Activated CD4-positive, alpha-beta T cell treated with anti-CD3 and anti-CD28 coated beads for 36 hours (primary cell): ENCODE data around the gene RPA3. TPM values are rescaled to one million over a fixed set of nuclear protein-coding genes. Genes with fewer than 3 reads are reported as not detected.
A peak's percentile ranks its signal among the peaks of the same experiment; 100 is the strongest.
"Not testable (repeated sequence)": the region's sequence is repeated elsewhere in the genome, so short reads cannot be mapped to it uniquely, and the experiment has no call there.

ENCODE experiments used
- ATAC-seq: fragments of 200-7000 bp; cut with Tn5 transposase; one replicate; pipeline ENCODE4 v1.10.0; 2021; ENCODE audit warnings: mild to moderate bottlenecking, moderate library complexity
- CTCF ChIA-PET: fragments of 350-600 bp; sonication (Branson Sonifier 250); formaldehyde crosslinking; loops from one replicate; lab custom pipeline; 2021; ENCODE audit warnings: antibody characterized with exemption; lab: Charles Lee
- POLR2A ChIA-PET: fragments of 350-600 bp; sonication (Branson Sonifier 250); formaldehyde crosslinking; loops from one replicate; lab custom pipeline; 2021; ENCODE audit warnings: antibody characterized with exemption, inconsistent platforms; lab: Charles Lee
- DNase-seq: peaks from one replicate; pipeline ENCODE4 v3.0.0-alpha.2; 2020
- H3K27ac Mint-ChIP-seq: one replicate; pipeline ENCODE4 v1.8.0; 2021; ENCODE audit warnings: mixed read lengths
- H3K27me3 Mint-ChIP-seq: one replicate; pipeline ENCODE4 v1.8.0; 2021; ENCODE audit warnings: mixed read lengths
- H3K36me3 Mint-ChIP-seq: one replicate; pipeline ENCODE4 v1.8.0; 2021; ENCODE audit warnings: low read depth, mixed read lengths
- H3K4me1 Mint-ChIP-seq: one replicate; pipeline ENCODE4 v1.8.0; 2021; ENCODE audit warnings: mixed read lengths
- H3K4me3 Mint-ChIP-seq: one replicate; pipeline ENCODE4 v1.8.0; 2021; ENCODE audit warnings: mild to moderate bottlenecking, moderate library complexity, mixed read lengths
- H3K9me3 Mint-ChIP-seq: one replicate; pipeline ENCODE4 v1.8.0; 2021; ENCODE audit warnings: low read depth, mixed read lengths
- intact Hi-C, 2 experiments: fragments of 100-400 bp; cut with DNase I in 1 of 2; cut with micrococcal nuclease in 1 of 2; formaldehyde crosslinking; loops; one replicate each; pipeline versions ENCODE4 v1.14.2 to v1.15.1; 2022 to 2024; cut with DNase I, micrococcal nuclease
- total RNA-seq, 2 experiments: library from RNA; stranded (reverse); gene quantifications; one replicate each; pipeline ENCODE4 v1.2.3, GENCODE V29; 2021

The RPA3 gene
- total RNA-seq, 2 experiments from 2014 or later = 109 to 181 TPM

DNA sequence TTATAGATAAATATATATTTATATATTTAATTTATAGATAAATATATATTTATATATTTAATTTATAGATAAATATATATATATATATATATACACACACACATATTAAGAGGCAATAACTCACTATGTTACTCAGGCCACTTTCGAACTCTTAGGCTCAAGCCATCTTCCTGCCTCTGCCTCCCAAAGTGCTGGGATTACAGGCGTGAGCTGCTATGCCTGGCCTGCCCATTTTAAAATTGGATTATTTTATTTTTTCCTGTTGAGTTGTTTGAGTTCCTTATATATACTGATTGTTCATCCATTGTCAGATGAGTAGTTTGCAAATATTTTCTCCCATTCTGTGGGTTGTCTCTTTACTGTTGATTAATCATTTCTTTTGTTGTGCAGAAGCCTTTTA is 38.8 kb downstream of the RPA3 start:
- H3K27me3 Mint-ChIP-seq, ATAC-seq, H3K9me3 Mint-ChIP-seq, DNase-seq, H3K4me3 Mint-ChIP-seq, H3K27ac Mint-ChIP-seq: not testable (repeated sequence)
- Mint-ChIP-seq H3K4me1 (peaks cover 31% of the 10 kb centered on the region), H3K36me3 (peaks cover 20% of the 10 kb centered on the region)
- intact Hi-C loops = loop anchor here (2.0 kb wide), 3 partner anchors 361 to 617 kb away; no protein-coding TSS in a partner anchor
- CTCF ChIA-PET = interaction anchor here (0.8 to 3.7 kb wide), 5 partner anchors 12 to 510 kb away, joined by 3 to 46 read pairs (median 10); no protein-coding TSS in a partner anchor
- POLR2A ChIA-PET = interaction anchor here (0.6 kb wide), 1 partner anchor 39 kb away, joined by 3 read pairs; the partner anchor contains the start of gene UMAD1

DNA sequence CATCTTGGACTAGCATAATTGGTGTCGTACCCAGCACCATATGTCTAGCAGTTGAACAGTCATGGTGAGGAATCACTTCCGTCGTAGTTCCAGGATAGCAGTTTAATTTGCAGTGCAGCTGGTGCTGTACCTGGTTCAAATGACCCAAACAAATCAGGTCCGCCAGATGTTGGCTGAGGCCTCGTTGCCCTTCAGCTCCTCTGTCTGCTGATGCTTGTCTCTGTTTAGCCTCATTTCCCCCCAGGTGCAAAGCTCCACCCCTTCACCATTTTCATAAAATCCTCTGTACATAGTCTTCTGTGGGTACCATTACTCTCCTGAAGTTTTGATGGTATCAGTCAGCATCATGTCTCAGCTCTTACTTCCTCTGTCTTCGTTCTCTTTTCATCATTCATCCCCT is 42.7 kb downstream of the RPA3 start:
- H3K4me1 Mint-ChIP-seq = peaks cover 45% of the 10 kb centered on the region
- H3K9me3 Mint-ChIP-seq = peaks cover 10% of the 10 kb centered on the region
- no peaks in the 10 kb centered on the region for H3K27me3 Mint-ChIP-seq
- ATAC-seq = no peak
- CTCF ChIA-PET = interaction anchor here (0.6 to 1.3 kb wide), 3 partner anchors 11 to 514 kb away, joined by 3 to 5 read pairs (median 3); no protein-coding TSS in a partner anchor
- H3K27ac Mint-ChIP-seq = no peak overlapping the region
- POLR2A ChIA-PET = no interaction called here
- H3K4me3 Mint-ChIP-seq = no peak overlapping the region
- DNase-seq = no peak
- H3K36me3 Mint-ChIP-seq = peaks cover 44% of the 10 kb centered on the region
- intact Hi-C loops = no loop called here

DNA sequence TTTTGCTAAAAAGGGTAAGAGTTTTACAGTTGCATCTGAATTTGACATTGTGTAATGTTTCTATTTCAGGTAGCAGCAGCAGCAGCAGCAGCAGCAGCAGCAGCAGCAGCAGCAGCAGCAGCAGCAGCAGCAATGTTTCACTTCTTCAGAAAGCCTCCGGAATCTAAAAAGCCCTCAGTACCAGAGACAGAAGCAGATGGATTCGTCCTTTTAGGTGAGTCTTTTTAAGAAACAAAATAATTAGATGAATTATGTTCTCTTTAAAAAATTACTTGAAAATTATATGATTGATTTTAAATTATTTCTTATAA is 45.2 kb downstream of the RPA3 start:
- peak; percentile 8 for ATAC-seq
- H3K4me3 Mint-ChIP-seq = peak overlapping the region; percentile 57

DNA sequence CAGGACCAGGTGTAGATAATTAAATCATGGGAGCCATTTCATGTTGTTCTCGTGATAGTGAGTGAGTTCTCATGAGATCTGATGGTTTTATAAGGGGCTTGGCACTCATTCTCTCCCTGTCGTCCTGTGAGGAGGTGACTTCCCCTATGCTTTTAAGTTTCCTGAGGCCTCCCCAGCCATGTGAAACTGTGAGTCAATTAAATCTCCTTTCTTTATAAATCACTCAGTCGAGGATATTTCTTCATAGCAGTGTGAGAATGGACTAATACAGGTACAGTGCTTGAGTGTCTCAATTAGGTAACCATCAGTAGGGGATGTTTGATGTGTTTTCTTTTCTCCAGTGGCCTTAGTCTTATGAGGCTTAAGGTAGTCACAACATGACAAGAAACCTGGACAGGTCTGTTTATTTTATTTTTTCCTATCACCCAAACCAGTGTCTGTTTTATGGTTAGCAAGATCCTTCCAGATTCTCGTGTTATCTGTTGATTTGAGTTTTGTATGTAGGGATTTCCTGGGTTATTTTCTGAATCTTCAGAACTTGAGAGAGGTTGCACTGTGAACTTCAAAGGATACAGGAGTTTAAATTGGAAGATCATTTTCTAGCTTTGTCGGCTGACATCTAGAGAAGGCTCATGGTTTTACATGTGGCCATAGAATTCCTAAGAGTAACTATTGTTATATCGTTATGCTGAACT is 45.7 kb downstream of the RPA3 start:
- Mint-ChIP-seq H3K4me3 (peak overlapping the region; percentile 57), H3K9me3 (peaks cover 22% of the 10 kb centered on the region), H3K4me1 (peaks cover 42% of the 10 kb centered on the region), H3K27ac (peak overlapping the region; percentile 85), H3K27me3 (no peaks in the 10 kb centered on the region), H3K36me3 (peaks cover 49% of the 10 kb centered on the region)
- ChIA-PET POLR2A (no interaction called here), CTCF (no interaction called here)
- intact Hi-C loops = loop anchor here in 1 of 2 experiments (1.0 kb wide), 1 partner anchor 32 kb away; the partner anchor contains the start of gene UMAD1
- DNase-seq (peak; percentile 52), ATAC-seq (peak; percentile 92)

More for the DNA sequence above, 45.2 kb downstream of the RPA3 start:
- CTCF ChIA-PET = no interaction called here
- H3K9me3 Mint-ChIP-seq = peaks cover 25% of the 10 kb centered on the region
- no peaks in the 10 kb centered on the region for H3K27me3 Mint-ChIP-seq
- H3K36me3 Mint-ChIP-seq = peaks cover 54% of the 10 kb centered on the region
- DNase-seq = no peak
- H3K4me1 Mint-ChIP-seq = peaks cover 42% of the 10 kb centered on the region
- POLR2A ChIA-PET = no interaction called here
- H3K27ac Mint-ChIP-seq = peak overlapping the region; percentile 85
- intact Hi-C loops = no loop called here

GRCh38 chr7:7671361-7671760 is 47.0 kb downstream of the RPA3 start:
- peaks cover 45% of the 10 kb centered on the region for H3K36me3 Mint-ChIP-seq
- peak overlapping the region; percentile 29 for H3K4me3 Mint-ChIP-seq
- no peak for DNase-seq
- intact Hi-C loops = loop anchor here in 1 of 2 experiments (1.0 kb wide), 1 partner anchor 31 kb away; the partner anchor contains the start of gene UMAD1
- peaks cover 42% of the 10 kb centered on the region for H3K4me1 Mint-ChIP-seq
- no peaks in the 10 kb centered on the region for H3K27me3 Mint-ChIP-seq
- peak overlapping the region; percentile 85 for H3K27ac Mint-ChIP-seq
- no peak for ATAC-seq
- POLR2A ChIA-PET = no interaction called here
- CTCF ChIA-PET = interaction anchor here (1.1 to 2.6 kb wide), 4 partner anchors 9 to 29 kb away, joined by 3 to 11 read pairs (median 5); no protein-coding TSS in a partner anchor
- H3K9me3 Mint-ChIP-seq = peaks cover 22% of the 10 kb centered on the region

DNA sequence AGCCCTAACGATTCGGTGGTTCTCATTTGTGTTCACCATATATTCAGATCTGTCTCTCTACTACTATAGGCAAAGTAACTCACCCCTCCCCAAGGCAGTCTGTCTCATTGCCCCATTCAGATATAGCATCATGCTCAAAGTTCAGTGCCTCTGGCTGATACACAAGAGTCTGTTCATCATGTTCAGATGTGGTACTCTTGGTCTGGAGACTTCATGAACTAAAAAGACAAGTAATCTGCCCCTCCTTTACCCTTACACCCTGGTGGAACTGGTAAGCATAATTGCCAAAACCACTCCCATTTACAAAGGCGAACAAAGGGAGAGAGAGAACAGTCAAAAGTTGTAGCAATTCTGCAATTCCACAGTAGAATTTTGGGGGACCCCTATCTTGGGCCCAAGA is 47.9 kb downstream of the RPA3 start:
- DNase-seq = no peak
- ATAC-seq = no peak
- H3K36me3 Mint-ChIP-seq = peaks cover 38% of the 10 kb centered on the region
- ChIA-PET CTCF (interaction anchor here (1.4 to 2.6 kb wide), 3 partner anchors 8 to 28 kb away, joined by 3 to 11 read pairs (median 5); no protein-coding TSS in a partner anchor), POLR2A (interaction anchor here (0.6 kb wide), 1 partner anchor 66 kb away, joined by 3 read pairs; no protein-coding TSS in a partner anchor)
- no peak overlapping the region for H3K4me3 Mint-ChIP-seq
- no peak overlapping the region for H3K27ac Mint-ChIP-seq
- H3K4me1 Mint-ChIP-seq = peaks cover 38% of the 10 kb centered on the region
- peaks cover 22% of the 10 kb centered on the region for H3K9me3 Mint-ChIP-seq
- intact Hi-C loops = no loop called here
- H3K27me3 Mint-ChIP-seq = no peaks in the 10 kb centered on the region

GRCh38 chr7:7668706-7669105 is 49.7 kb downstream of the RPA3 start:
- ATAC-seq (no peak), DNase-seq (no peak)
- POLR2A ChIA-PET = no interaction called here
- no peak overlapping the region for H3K27ac Mint-ChIP-seq
- H3K4me1 Mint-ChIP-seq = peaks cover 40% of the 10 kb centered on the region
- no peak overlapping the region for H3K4me3 Mint-ChIP-seq
- H3K9me3 Mint-ChIP-seq = peaks cover 22% of the 10 kb centered on the region
- CTCF ChIA-PET = interaction anchor here (1.2 kb wide), 1 partner anchor 16 kb away, joined by 5 read pairs; no protein-coding TSS in a partner anchor
- peaks cover 29% of the 10 kb centered on the region for H3K36me3 Mint-ChIP-seq
- intact Hi-C loops = no loop called here
- H3K27me3 Mint-ChIP-seq = no peaks in the 10 kb centered on the region

DNA sequence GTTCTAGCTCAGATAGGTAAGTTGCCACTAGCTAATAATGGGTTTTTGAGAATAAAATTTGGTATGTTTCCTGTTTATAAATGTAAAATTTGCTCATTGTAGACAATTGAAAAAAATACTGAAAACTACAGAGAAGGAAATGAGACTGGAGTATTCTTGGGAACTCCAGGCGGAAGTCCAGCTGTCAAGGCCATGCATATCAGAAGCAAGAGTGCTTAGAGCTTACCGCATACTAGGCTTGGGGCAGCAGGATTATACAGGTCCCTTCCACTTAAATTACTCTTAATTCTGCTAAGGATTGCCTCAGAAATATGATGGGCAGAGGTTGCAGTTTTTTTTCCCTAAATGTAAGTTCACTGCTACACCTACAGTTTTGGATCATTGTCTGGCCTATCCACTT is 51.2 kb downstream of the RPA3 start:
- no peak for ATAC-seq
- ChIA-PET CTCF (interaction anchor here (0.5 to 1.2 kb wide), 3 partner anchors 14 to 106 kb away, joined by 3 to 4 read pairs (median 3); no protein-coding TSS in a partner anchor), POLR2A (interaction anchor here (0.6 kb wide), 1 partner anchor 112 kb away, joined by 4 read pairs; no protein-coding TSS in a partner anchor)
- peaks cover 35% of the 10 kb centered on the region for H3K4me1 Mint-ChIP-seq
- no peak overlapping the region for H3K27ac Mint-ChIP-seq
- H3K4me3 Mint-ChIP-seq = no peak overlapping the region
- intact Hi-C loops = no loop called here
- peaks cover 18% of the 10 kb centered on the region for H3K9me3 Mint-ChIP-seq
- H3K27me3 Mint-ChIP-seq = no peaks in the 10 kb centered on the region
- H3K36me3 Mint-ChIP-seq = peaks cover 17% of the 10 kb centered on the region
- DNase-seq = no peak

GRCh38 chr7:7665031-7665430 is 53.4 kb downstream of the RPA3 start:
- ATAC-seq (no peak), DNase-seq (no peak)
- no peak overlapping the region for H3K27ac Mint-ChIP-seq
- H3K4me3 Mint-ChIP-seq = no peak overlapping the region
- ChIA-PET POLR2A (no interaction called here), CTCF (no interaction called here)
- peaks cover 9% of the 10 kb centered on the region for H3K9me3 Mint-ChIP-seq
- peaks cover 24% of the 10 kb centered on the region for H3K4me1 Mint-ChIP-seq
- intact Hi-C loops = no loop called here
- no peaks in the 10 kb centered on the region for H3K27me3 Mint-ChIP-seq
- peaks cover 7% of the 10 kb centered on the region for H3K36me3 Mint-ChIP-seq

- ChIA-PET POLR2A (no interaction called here), CTCF (no interaction called here)
- Mint-ChIP-seq H3K27me3 (no peaks in the 10 kb centered on the region), H3K4me3 (no peak overlapping the region), H3K36me3 (peaks cover 10% of the 10 kb centered on the region), H3K9me3 (peaks cover 9% of the 10 kb centered on the region), H3K27ac (no peak overlapping the region), H3K4me1 (peaks cover 30% of the 10 kb centered on the region)
- DNase-seq (no peak), ATAC-seq (no peak)
- intact Hi-C loops = no loop called here
Observed at GRCh38 chr7:7664291-7664690, 54.1 kb downstream of the RPA3 start.

DNA sequence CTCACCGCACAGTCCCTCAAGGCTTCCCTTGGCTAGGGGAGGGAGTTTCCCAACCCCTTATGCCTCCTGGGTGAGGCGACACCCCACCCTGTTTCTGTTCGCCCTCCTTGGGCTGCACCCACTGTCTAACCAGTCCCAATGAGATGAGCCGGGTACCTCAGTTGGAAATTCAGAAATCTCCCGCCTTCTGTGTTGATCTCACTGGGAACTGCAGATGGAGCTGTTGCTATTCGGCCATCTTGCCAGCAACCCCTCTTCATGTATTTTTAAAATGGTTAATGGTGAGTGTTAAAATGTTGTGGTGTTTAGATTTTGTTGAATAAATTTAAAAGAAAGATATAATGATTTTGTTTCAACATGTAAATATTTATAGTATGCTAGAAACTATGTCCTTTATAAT is 55.9 kb downstream of the RPA3 start:
- Mint-ChIP-seq H3K27ac (no peak overlapping the region), H3K27me3 (no peaks in the 10 kb centered on the region), H3K9me3 (peaks cover 15% of the 10 kb centered on the region), H3K4me3 (no peak overlapping the region), H3K4me1 (peaks cover 31% of the 10 kb centered on the region), H3K36me3 (peaks cover 23% of the 10 kb centered on the region)
- intact Hi-C loops = no loop called here
- CTCF ChIA-PET = interaction anchor here (0.6 to 1.2 kb wide), 7 partner anchors 9 to 633 kb away, joined by 3 read pairs; no protein-coding TSS in a partner anchor
- ATAC-seq (no peak), DNase-seq (no peak)
- POLR2A ChIA-PET = no interaction called here
